Activated naive CD4-positive, alpha-beta T cell treated with anti-CD3 and anti-CD28 coated beads for 36 hours (primary cell): ENCODE data around the gene CD6. TPM values are rescaled to one million over a fixed set of nuclear protein-coding genes. Genes with fewer than 3 reads are reported as not detected.

Experiments used
- CTCF ChIA-PET: fragments of 350-600 bp; sonication (Branson Sonifier 250); formaldehyde crosslinking; loops from one replicate; lab custom pipeline; 2021; ENCODE audit warnings: antibody characterized with exemption; lab: Charles Lee
- DNase-seq: peaks from one replicate; pipeline ENCODE4 v3.0.0-alpha.2; 2020
- H3K27ac Mint-ChIP-seq: one replicate; pipeline ENCODE4 v1.8.0; 2021; ENCODE audit warnings: mild to moderate bottlenecking, mixed read lengths
- H3K27me3 Mint-ChIP-seq: one replicate; pipeline ENCODE4 v1.8.0; 2021; ENCODE audit warnings: low read depth, mixed read lengths
- H3K36me3 Mint-ChIP-seq: one replicate; pipeline ENCODE4 v1.8.0; 2021; ENCODE audit warnings: low read depth, mixed read lengths
- H3K4me1 Mint-ChIP-seq: one replicate; pipeline ENCODE4 v1.8.0; 2021; ENCODE audit warnings: low read depth, mixed read lengths
- H3K4me3 Mint-ChIP-seq: one replicate; pipeline ENCODE4 v1.8.0; 2021; ENCODE audit warnings: mild to moderate bottlenecking, moderate library complexity, mixed read lengths
- H3K9me3 Mint-ChIP-seq: one replicate; pipeline ENCODE4 v1.8.0; 2021; ENCODE audit warnings: mixed read lengths
- intact Hi-C: fragments of 100-400 bp; cut with micrococcal nuclease; formaldehyde crosslinking; loops from one replicate; pipeline ENCODE4 v1.15.1; 2023
- total RNA-seq, 2 experiments: library from RNA; stranded (reverse); gene quantifications; one replicate each; pipeline ENCODE4 v1.2.3, GENCODE V29; 2021

CD6 gene
- total RNA-seq, 2 experiments from 2014 or later, result 227 to 234 TPM

GRCh38 chr11:61041755-61042518 is 70.5 kb downstream of the CD6 start:
- H3K4me3 Mint-ChIP-seq, result peak overlapping the region; percentile 44
- peaks cover 34% of the 10 kb centered on the region for H3K36me3 Mint-ChIP-seq

GRCh38 chr11:61042537-61042936 is 71.1 kb downstream of the CD6 start:
- peaks cover 32% of the 10 kb centered on the region for H3K36me3 Mint-ChIP-seq

More at GRCh38 chr11:61041755-61042518, 70.5 kb downstream of the CD6 start:
- DNase-seq, result peak; percentile 93
- CTCF ChIA-PET, result interaction anchor here (0.5 to 2.4 kb wide), 20 partner anchors 9 to 278 kb away, joined by 3 to 6 read pairs (median 4); partner anchors contain the start of gene CD6
- Mint-ChIP-seq H3K27ac (peak overlapping the region; percentile 97), H3K27me3 (no peaks in the 10 kb centered on the region), H3K4me1 (peaks cover 70% of the 10 kb centered on the region), H3K9me3 (no peaks in the 10 kb centered on the region)
- intact Hi-C loops, result loop anchor here (1.0 to 2.0 kb wide), 5 partner anchors 15 to 72 kb away; no protein-coding TSS in a partner anchor

GRCh38 chr11:61042961-61043540 is 71.6 kb downstream of the CD6 start:
- Mint-ChIP-seq H3K27ac (peak overlapping the region; percentile 97), H3K27me3 (no peaks in the 10 kb centered on the region), H3K9me3 (no peaks in the 10 kb centered on the region), H3K36me3 (peaks cover 35% of the 10 kb centered on the region), H3K4me1 (peaks cover 70% of the 10 kb centered on the region), H3K4me3 (peak overlapping the region; percentile 26)
- intact Hi-C loops, result loop anchor here (1.0 to 2.0 kb wide), 5 partner anchors 16 to 73 kb away; no protein-coding TSS in a partner anchor
- DNase-seq, result peak; percentile 17
- CTCF ChIA-PET, result interaction anchor here (0.8 to 2.4 kb wide), 8 partner anchors 9 to 85 kb away, joined by 3 to 6 read pairs (median 4); partner anchors contain the start of gene CD6

More at GRCh38 chr11:61042537-61042936, 71.1 kb downstream of the CD6 start:
- Mint-ChIP-seq H3K4me1 (peaks cover 70% of the 10 kb centered on the region), H3K27ac (peak overlapping the region; percentile 97), H3K27me3 (no peaks in the 10 kb centered on the region), H3K9me3 (no peaks in the 10 kb centered on the region), H3K4me3 (peak overlapping the region; percentile 44)
- CTCF ChIA-PET, result interaction anchor here (0.7 to 2.4 kb wide), 14 partner anchors 8 to 279 kb away, joined by 3 to 6 read pairs (median 4); partner anchors contain the start of gene CD6
- intact Hi-C loops, result loop anchor here (1.0 to 2.0 kb wide), 5 partner anchors 16 to 72 kb away; no protein-coding TSS in a partner anchor
- DNase-seq, result no peak

- CTCF ChIA-PET, result interaction anchor here (1.1 kb wide), 1 partner anchor 84 kb away, joined by 3 read pairs; no protein-coding TSS in a partner anchor
- no peaks in the 10 kb centered on the region for H3K27me3 Mint-ChIP-seq
- intact Hi-C loops, result no loop called here
- H3K27ac Mint-ChIP-seq, result no peak overlapping the region
- peaks cover 73% of the 10 kb centered on the region for H3K4me1 Mint-ChIP-seq
- peak; percentile 1 for DNase-seq
- H3K36me3 Mint-ChIP-seq, result peaks cover 42% of the 10 kb centered on the region
- no peaks in the 10 kb centered on the region for H3K9me3 Mint-ChIP-seq
- H3K4me3 Mint-ChIP-seq, result no peak overlapping the region
Observed at GRCh38 chr11:61045271-61045670, 73.8 kb downstream of the CD6 start.

GRCh38 chr11:61046833-61047232 is 75.4 kb downstream of the CD6 start:
- DNase-seq, result no peak
- Mint-ChIP-seq H3K4me1 (peaks cover 68% of the 10 kb centered on the region), H3K27ac (no peak overlapping the region), H3K4me3 (no peak overlapping the region), H3K36me3 (peaks cover 45% of the 10 kb centered on the region), H3K9me3 (no peaks in the 10 kb centered on the region), H3K27me3 (no peaks in the 10 kb centered on the region)
- CTCF ChIA-PET, result interaction anchor here (1.3 to 1.4 kb wide), 3 partner anchors 14 to 84 kb away, joined by 3 to 4 read pairs (median 3); no protein-coding TSS in a partner anchor
- intact Hi-C loops, result no loop called here

- DNase-seq, result no peak
- intact Hi-C loops, result loop anchor here (1.0 kb wide), 1 partner anchor 13 kb away; no protein-coding TSS in a partner anchor
- peaks cover 56% of the 10 kb centered on the region for H3K36me3 Mint-ChIP-seq
- peaks cover 63% of the 10 kb centered on the region for H3K4me1 Mint-ChIP-seq
- CTCF ChIA-PET, result interaction anchor here (0.6 to 1.4 kb wide), 6 partner anchors 8 to 130 kb away, joined by 3 to 8 read pairs (median 4); no protein-coding TSS in a partner anchor
- peak overlapping the region; percentile 69 for H3K27ac Mint-ChIP-seq
- H3K27me3 Mint-ChIP-seq, result no peaks in the 10 kb centered on the region
- peak overlapping the region; percentile 13 for H3K4me3 Mint-ChIP-seq
- no peaks in the 10 kb centered on the region for H3K9me3 Mint-ChIP-seq
Observed at GRCh38 chr11:61048368-61049062, 77.0 kb downstream of the CD6 start.

GRCh38 chr11:61049063-61049377 is 77.5 kb downstream of the CD6 start:
- intact Hi-C loops, result loop anchor here (1.0 kb wide), 1 partner anchor 12 kb away; no protein-coding TSS in a partner anchor

GRCh38 chr11:61049859-61050258 is 78.4 kb downstream of the CD6 start:
- DNase-seq, result no peak
- intact Hi-C loops, result loop anchor here (1.0 kb wide), 1 partner anchor 11 kb away; no protein-coding TSS in a partner anchor
- Mint-ChIP-seq H3K36me3 (peaks cover 65% of the 10 kb centered on the region), H3K27me3 (no peaks in the 10 kb centered on the region), H3K4me1 (peaks cover 74% of the 10 kb centered on the region), H3K9me3 (no peaks in the 10 kb centered on the region), H3K27ac (peak overlapping the region; percentile 80), H3K4me3 (peak overlapping the region; percentile 8)
- CTCF ChIA-PET, result interaction anchor here (0.8 to 1.2 kb wide), 2 partner anchors 9 to 15 kb away, joined by 3 to 4 read pairs; no protein-coding TSS in a partner anchor

More at GRCh38 chr11:61049063-61049377, 77.5 kb downstream of the CD6 start:
- H3K27ac Mint-ChIP-seq, result peak overlapping the region; percentile 69
- CTCF ChIA-PET, result interaction anchor here (1.1 to 1.4 kb wide), 5 partner anchors 9 to 81 kb away, joined by 3 to 8 read pairs (median 4); no protein-coding TSS in a partner anchor
- peak; percentile 50 for DNase-seq
- peak overlapping the region; percentile 22 for H3K4me3 Mint-ChIP-seq
- H3K27me3 Mint-ChIP-seq, result no peaks in the 10 kb centered on the region
- peaks cover 61% of the 10 kb centered on the region for H3K36me3 Mint-ChIP-seq
- H3K4me1 Mint-ChIP-seq, result peaks cover 68% of the 10 kb centered on the region
- no peaks in the 10 kb centered on the region for H3K9me3 Mint-ChIP-seq

GRCh38 chr11:61052182-61052972 is 80.9 kb downstream of the CD6 start:
- H3K4me1 Mint-ChIP-seq, result peaks cover 86% of the 10 kb centered on the region
- no peak overlapping the region for H3K27ac Mint-ChIP-seq
- no peak for DNase-seq
- no peaks in the 10 kb centered on the region for H3K9me3 Mint-ChIP-seq
- H3K36me3 Mint-ChIP-seq, result peaks cover 70% of the 10 kb centered on the region
- intact Hi-C loops, result no loop called here
- H3K4me3 Mint-ChIP-seq, result no peak overlapping the region
- CTCF ChIA-PET, result interaction anchor here (0.5 to 1.4 kb wide), 3 partner anchors 8 to 1460 kb away, joined by 3 to 6 read pairs (median 6); no protein-coding TSS in a partner anchor
- H3K27me3 Mint-ChIP-seq, result no peaks in the 10 kb centered on the region

GRCh38 chr11:61053191-61053590 is 81.7 kb downstream of the CD6 start:
- H3K36me3 Mint-ChIP-seq, result peaks cover 68% of the 10 kb centered on the region
- no peak for DNase-seq
- H3K27me3 Mint-ChIP-seq, result no peaks in the 10 kb centered on the region
- peaks cover 83% of the 10 kb centered on the region for H3K4me1 Mint-ChIP-seq
- H3K9me3 Mint-ChIP-seq, result no peaks in the 10 kb centered on the region
- CTCF ChIA-PET, result interaction anchor here (0.8 to 1.6 kb wide), 2 partner anchors 10 to 82 kb away, joined by 4 read pairs; partner anchors contain the start of gene CD6
- H3K4me3 Mint-ChIP-seq, result no peak overlapping the region
- no peak overlapping the region for H3K27ac Mint-ChIP-seq
- intact Hi-C loops, result no loop called here

- no peaks in the 10 kb centered on the region for H3K9me3 Mint-ChIP-seq
- no peak for DNase-seq
- peaks cover 82% of the 10 kb centered on the region for H3K4me1 Mint-ChIP-seq
- H3K4me3 Mint-ChIP-seq, result no peak overlapping the region
- intact Hi-C loops, result no loop called here
- peaks cover 70% of the 10 kb centered on the region for H3K36me3 Mint-ChIP-seq
- H3K27me3 Mint-ChIP-seq, result no peaks in the 10 kb centered on the region
- H3K27ac Mint-ChIP-seq, result no peak overlapping the region
- CTCF ChIA-PET, result interaction anchor here (0.8 to 1.8 kb wide), 4 partner anchors 9 to 49 kb away, joined by 3 to 4 read pairs (median 4); no protein-coding TSS in a partner anchor
Observed at GRCh38 chr11:61054513-61054912, 83.0 kb downstream of the CD6 start.
